ENCODE measurements around the gene CALHM4. TPM values are rescaled to one million over a fixed set of nuclear protein-coding genes. Genes with fewer than 3 reads are reported as not detected.

Gene CALHM4
- total and polyA plus RNA-seq, 2 of the 8 experiments (the other 6 are each of a cell fraction or from before 2014, with no cell fraction given): not detected

DNA sequence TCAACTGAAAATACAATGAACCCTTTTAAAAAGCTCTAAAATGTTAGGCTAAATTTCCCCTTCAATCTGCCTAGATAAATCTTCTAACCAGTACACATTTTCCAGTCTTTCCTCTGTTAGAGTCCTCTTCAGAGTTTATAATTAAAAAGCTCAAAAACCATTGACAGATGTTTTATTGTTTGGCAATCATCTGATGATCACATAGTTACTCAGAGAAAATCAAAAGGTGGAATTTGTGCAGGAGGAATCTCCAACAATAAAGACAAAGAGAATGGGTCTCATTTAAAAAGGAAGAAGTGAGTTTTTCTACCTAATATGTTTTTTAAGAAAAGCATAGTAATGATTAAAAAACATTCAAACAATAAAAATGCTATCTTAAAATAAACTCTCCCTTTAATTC, 11.1 kb upstream of the CALHM4 start:
- H2BK20ac ChIP-seq (ENCODE audit: low read length): no peak overlapping the region
- no peak overlapping the region for H3K4ac ChIP-seq (replicated peaks; ENCODE audit: insufficient read length, low read depth, low read length)
- H4K20me1 ChIP-seq (replicated peaks in 1 of 2; ENCODE audit: control insufficient read depth in 1 of 2, insufficient read depth in 2 of 2, low read length in 2 of 2): no peaks in the 10 kb centered on the region
- no peaks in the 10 kb centered on the region for H3K9me3 ChIP-seq (ENCODE audit: insufficient read depth in 2 of 2, low read depth in 1 of 2, low read length in 1 of 2)
- no peak overlapping the region for H3K23ac ChIP-seq (ENCODE audit: insufficient read length)
- H3K4me3 ChIP-seq (ENCODE audit: extremely low read depth in 1 of 4, insufficient read depth in 2 of 4, low read depth in 3 of 4, low read length in 4 of 4): no peak overlapping the region
- no peak overlapping the region for H2BK15ac ChIP-seq (ENCODE audit: low read length)
- no peak overlapping the region for H2AFZ ChIP-seq (ENCODE audit: low read length)
- H3K36me3 ChIP-seq (ENCODE audit: control insufficient read depth in 2 of 4, insufficient read depth in 4 of 4, low read length in 3 of 4): no peaks in the 10 kb centered on the region
- peaks cover 0 to 2% (median 0%) of the 10 kb centered on the region in 4 experiments; a peak in 1 of 7 replicates for H3K4me1 ChIP-seq (replicated peaks in 1 of 4; ENCODE audit: control insufficient read depth in 3 of 4, insufficient read depth in 4 of 4, low read length in 3 of 4)
- no peak overlapping the region for H3K18ac ChIP-seq (ENCODE audit: extremely low read depth, low read length)
- H3K14ac ChIP-seq (ENCODE audit: insufficient read length): no peak overlapping the region
- H4K5ac ChIP-seq (ENCODE audit: insufficient read length, low read depth, low read length): no peak overlapping the region
- no peak overlapping the region for H3K9ac ChIP-seq (replicated peaks in 1 of 4; ENCODE audit: extremely low read depth in 1 of 4, low read depth in 3 of 4, low read length in 3 of 4)
- H3K79me2 ChIP-seq (ENCODE audit: control insufficient read depth in 1 of 2, insufficient read depth in 2 of 2, low read length in 2 of 2): no peaks in the 10 kb centered on the region
- H3K4me2 ChIP-seq (ENCODE audit: insufficient read depth in 1 of 2, low read depth in 2 of 2, low read length in 2 of 2): no peak overlapping the region
- no peaks in the 10 kb centered on the region for H3K23me2 ChIP-seq (ENCODE audit: low read depth, low read length)
- ChIA-PET POLR2A (ENCODE audit: partially characterized antibody) (no interaction called here), CTCF (ENCODE audit: partially characterized antibody) (interaction anchor here (0.8 to 3.6 kb wide), 9 partner anchors 9 to 273 kb away, joined by 3 to 22 read pairs (median 5); partner anchors contain the start of gene CALHM4)
- H2BK12ac ChIP-seq (ENCODE audit: low read depth, low read length): no peak overlapping the region
- no peak for DNase-seq (ENCODE audit: low read depth in 1 of 2, low spot score in 2 of 2)
- H2BK120ac ChIP-seq (replicated peaks; ENCODE audit: low read depth, low read length): no peak overlapping the region
- H3K27ac ChIP-seq (ENCODE audit: low read depth, low read length): no peak overlapping the region
- no peaks in the 10 kb centered on the region for H3K79me1 ChIP-seq (ENCODE audit: low read depth, low read length)
- no peak overlapping the region for H2BK5ac ChIP-seq (ENCODE audit: low read depth, low read length)
- no peak overlapping the region for H4K91ac ChIP-seq (replicated peaks; ENCODE audit: insufficient read length, low read length)
- H3K56ac ChIP-seq (replicated peaks; ENCODE audit: insufficient read length, low read depth, low read length): no peak overlapping the region
- FAIRE-seq: no peak
- TF ChIP-seq EZH2 (IDR thresholded peaks at IDR 0.05; ENCODE audit: low read depth, low read length, severe bottlenecking): no peak
- TF ChIP-seq TEAD4 (IDR thresholded peaks at IDR 0.05; ENCODE audit: low read depth, low read length): no peak
- TF ChIP-seq, protein P1, sequence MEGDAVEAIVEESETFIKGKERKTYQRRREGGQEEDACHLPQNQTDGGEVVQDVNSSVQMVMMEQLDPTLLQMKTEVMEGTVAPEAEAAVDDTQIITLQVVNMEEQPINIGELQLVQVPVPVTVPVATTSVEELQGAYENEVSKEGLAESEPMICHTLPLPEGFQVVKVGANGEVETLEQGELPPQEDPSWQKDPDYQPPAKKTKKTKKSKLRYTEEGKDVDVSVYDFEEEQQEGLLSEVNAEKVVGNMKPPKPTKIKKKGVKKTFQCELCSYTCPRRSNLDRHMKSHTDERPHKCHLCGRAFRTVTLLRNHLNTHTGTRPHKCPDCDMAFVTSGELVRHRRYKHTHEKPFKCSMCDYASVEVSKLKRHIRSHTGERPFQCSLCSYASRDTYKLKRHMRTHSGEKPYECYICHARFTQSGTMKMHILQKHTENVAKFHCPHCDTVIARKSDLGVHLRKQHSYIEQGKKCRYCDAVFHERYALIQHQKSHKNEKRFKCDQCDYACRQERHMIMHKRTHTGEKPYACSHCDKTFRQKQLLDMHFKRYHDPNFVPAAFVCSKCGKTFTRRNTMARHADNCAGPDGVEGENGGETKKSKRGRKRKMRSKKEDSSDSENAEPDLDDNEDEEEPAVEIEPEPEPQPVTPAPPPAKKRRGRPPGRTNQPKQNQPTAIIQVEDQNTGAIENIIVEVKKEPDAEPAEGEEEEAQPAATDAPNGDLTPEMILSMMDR (IDR thresholded peaks at IDR 0.05; ENCODE audit: control extremely low read depth in 1 of 3, insufficient read depth in 1 of 3, low read depth in 1 of 3, low read length in 3 of 3): no peak
- TF ChIP-seq, protein P2, sequence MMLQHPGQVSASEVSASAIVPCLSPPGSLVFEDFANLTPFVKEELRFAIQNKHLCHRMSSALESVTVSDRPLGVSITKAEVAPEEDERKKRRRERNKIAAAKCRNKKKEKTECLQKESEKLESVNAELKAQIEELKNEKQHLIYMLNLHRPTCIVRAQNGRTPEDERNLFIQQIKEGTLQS (IDR thresholded peaks at IDR 0.05; ENCODE audit: insufficient read depth, low read depth, low read length): no peak
- no peak for TF ChIP-seq BRCA1 (IDR thresholded peaks at IDR 0.05; ENCODE audit: low read depth, low read length)
- no peak for TF ChIP-seq TBP (IDR thresholded peaks at IDR 0.05; ENCODE audit: low read depth, low read length)
- no peak for TF ChIP-seq JUND (IDR thresholded peaks at IDR 0.05; ENCODE audit: low read length)
- no peak overlapping the region for H2AK5ac ChIP-seq (ENCODE audit: low read depth, low read length)
- no peaks in the 10 kb centered on the region for H3K27me3 ChIP-seq (replicated peaks in 1 of 4; ENCODE audit: control insufficient read depth in 3 of 4, extremely low read depth in 1 of 4, insufficient read depth in 3 of 4, low read length in 3 of 4)
- no peak overlapping the region for H4K8ac ChIP-seq (ENCODE audit: extremely low read depth, insufficient read depth, low read length)
